Transverse colon (tissue), 4 donors: Measurements from ENCODE around the gene ABHD6. TPM values are rescaled to one million over a fixed set of nuclear protein-coding genes. Genes with fewer than 3 reads are reported as not detected.
A peak's percentile ranks its signal among the peaks of the same experiment; 100 is the strongest.

ENCODE experiments used
- DNase-seq: peaks from one replicate; pipeline ENCODE4 v3.0.0-alpha.2; 2019
- H3K27ac ChIP-seq, 4 donors: fragments of 200-600 bp; sonication (generic); 2 replicates each; pipeline ENCODE4 v1.5.1; 2016 to 2018; ENCODE audit warnings: inconsistent platforms in 4 of 4
- H3K27me3 ChIP-seq: fragments of 200-600 bp; sonication (generic); 2 replicates; pipeline ENCODE4 v1.5.1; 2017; ENCODE audit warnings: inconsistent platforms
- H3K36me3 ChIP-seq, 4 donors: fragments of 200-600 bp; sonication (generic); 2 replicates each; pipeline ENCODE4 v1.5.1; 2017 to 2019; ENCODE audit warnings: inconsistent platforms in 4 of 4
- H3K4me1 ChIP-seq, 4 donors: fragments of 200-600 bp; sonication (generic); 2 replicates each; pipeline ENCODE4 v1.5.1; 2017 to 2020; ENCODE audit warnings: inconsistent platforms in 4 of 4
- H3K4me3 ChIP-seq, 4 donors: fragments of 200-600 bp; sonication (generic); 1 replicate in 1 of 4; 2 replicates in 3 of 4; pipeline versions ENCODE4 v1.5.1 to v1.6.1; 2017 to 2019; ENCODE audit warnings: inconsistent platforms in 4 of 4
- H3K9me3 ChIP-seq, 2 donors: fragments of 200-600 bp; sonication (generic); 2 replicates each; pipeline ENCODE4 v1.5.1; 2017 to 2019; ENCODE audit warnings: inconsistent platforms in 2 of 2
- CTCF ChIP-seq, 5 experiments: fragments of 200-600 bp in 3 of 5; fragments of 450-650 bp in 2 of 5; sonication (generic) in 3 of 5; IDR thresholded peaks; 1 replicate in 2 of 5; 2 replicates in 3 of 5; pipeline ENCODE4 v1.5.1; 2016 to 2017; ENCODE audit warnings: antibody characterized with exemption in 5 of 5, inconsistent platforms in 3 of 5, mild to moderate bottlenecking in 2 of 5, moderate library complexity in 1 of 5
- EP300 ChIP-seq: sonication (generic); formaldehyde crosslinking; IDR thresholded peaks from one replicate; pipeline ENCODE4 v1.6.1; 2017; ENCODE audit warnings: antibody characterized with exemption, low read depth
- POLR2A ChIP-seq: fragments of 450-650 bp; IDR thresholded peaks from one replicate; pipeline ENCODE4 v1.6.1; 2016; ENCODE audit warnings: antibody characterized with exemption, mild to moderate bottlenecking, moderate library complexity
- POLR2AphosphoS5 ChIP-seq, 3 donors: sonication (generic); formaldehyde crosslinking; IDR thresholded peaks; one replicate each; pipeline ENCODE4 v1.6.1; 2016; ENCODE audit warnings: antibody characterized with exemption in 3 of 3
- WGBS, 2 donors: methylation state at CpG; one replicate each; pipeline ENCODE4 v1.1.5; 2018; ENCODE audit warnings: low coverage in 1 of 2; 5-methylcytosine and 5-hydroxymethylcytosine counted together
- in situ Hi-C, 4 donors: fragments of 200-750 bp; cut with MboI; loops; one replicate each; pipeline versions ENCODE4 v1.15.0 to v1.15.1; 2017; ENCODE audit warnings: low sequenced_read_pairs in 3 of 4, low pct_ligation_motif_present in 1 of 4, low pct_unique_long_range_greater_than_20kb in 1 of 4
- intact Hi-C: fragments of 100-400 bp; cut with DNase I; formaldehyde crosslinking; loops from one replicate; pipeline ENCODE4 v1.15.1; 2023; ENCODE audit warnings: low total_unique reads
- total RNA-seq, 4 donors: library from RNA; depleted of rRNA; stranded (reverse); fragments of >200 nt; gene quantifications; one replicate each; pipeline ENCODE4 v1.1.0, GENCODE V29; 2016

Gene ABHD6
- total RNA-seq, 4 donors from 2014 or later: 5.2 to 68.1 (median 32.0) TPM

GRCh38 chr3:58334013-58334321, 96.4 kb downstream of the ABHD6 start:
- Histone ChIP-seq H3K4me3 (peak overlapping the region in 3 of 4 donors; percentile 72 to 96 (median 93)), H3K36me3 (no peaks in the 10 kb centered on the region), H3K27ac (peak overlapping the region; percentile 77 to 86 (median 83)), H3K27me3 (no peaks in the 10 kb centered on the region), H3K9me3 (no peaks in the 10 kb centered on the region), H3K4me1 (peaks cover 5 to 36% (median 20%) of the 10 kb centered on the region in 4 donors)
- in situ Hi-C loops (loop anchor here in 1 of 4 donors (10.0 kb wide), 1 partner anchor 161 kb away; the partner anchor contains the start of gene KCTD6), intact Hi-C loops (loop anchor here (5.0 kb wide), 1 partner anchor 83 kb away; no protein-coding TSS in a partner anchor)
- TF ChIP-seq POLR2A (no peak), CTCF (IDR thresholded peaks at IDR 0.05) (no peak), POLR2AphosphoS5 (IDR thresholded peaks at IDR 0.05) (no peak), EP300 (no peak)
- no peak for DNase-seq
- WGBS, 2 donors: 17 to 20% methylated on average over 4 of the region's 4 CpGs

GRCh38 chr3:58334506-58334884, 96.9 kb downstream of the ABHD6 start:
- Histone ChIP-seq H3K36me3 (no peaks in the 10 kb centered on the region), H3K4me1 (peaks cover 5 to 36% (median 20%) of the 10 kb centered on the region in 4 donors), H3K27ac (peak overlapping the region; percentile 77 to 86 (median 83)), H3K27me3 (no peaks in the 10 kb centered on the region), H3K4me3 (peak overlapping the region in 1 of 4 donors; percentile 96), H3K9me3 (no peaks in the 10 kb centered on the region)
- in situ Hi-C loops (loop anchor here in 1 of 4 donors (10.0 kb wide), 1 partner anchor 160 kb away; the partner anchor contains the start of gene KCTD6), intact Hi-C loops (loop anchor here (5.0 kb wide), 1 partner anchor 83 kb away; no protein-coding TSS in a partner anchor)
- TF ChIP-seq EP300 (no peak), POLR2A (no peak), POLR2AphosphoS5 (IDR thresholded peaks at IDR 0.05) (no peak), CTCF (IDR thresholded peaks at IDR 0.05) (no peak)
- no peak for DNase-seq
- 56 to 64% methylated on average over 1 of the region's 1 CpG for WGBS, 2 donors

- intact Hi-C loops: no loop called here
- in situ Hi-C loops: loop anchor here in 1 of 4 donors (10.0 kb wide), 1 partner anchor 159 kb away; the partner anchor contains the start of gene KCTD6
These were observed 98.0 kb downstream of the ABHD6 start for GRCh38 chr3:58335652-58335947.

More at GRCh38 chr3:58335652-58335947, 98.0 kb downstream of the ABHD6 start:
- Histone ChIP-seq H3K9me3 (no peaks in the 10 kb centered on the region), H3K4me3 (peak overlapping the region in 1 of 4 donors; percentile 15), H3K4me1 (peaks cover 5 to 36% (median 20%) of the 10 kb centered on the region in 4 donors), H3K27me3 (no peaks in the 10 kb centered on the region), H3K36me3 (no peaks in the 10 kb centered on the region), H3K27ac (peak overlapping the region; percentile 77 to 86 (median 83))
- 29 to 53% methylated on average over 1 of the region's 1 CpG for WGBS, 2 donors
- no peak for TF ChIP-seq POLR2AphosphoS5 (IDR thresholded peaks at IDR 0.05)
- no peak for TF ChIP-seq CTCF (IDR thresholded peaks at IDR 0.05)
- no peak for TF ChIP-seq POLR2A
- TF ChIP-seq EP300: no peak
- DNase-seq: no peak
